HPDE6-E6E7 (cell line): ENCODE measurements around the gene SNX3.
"Not testable (repeated sequence)": the region's sequence is repeated elsewhere in the genome, so short reads cannot be mapped to it uniquely, and the experiment has no call there.

Source experiments
- DNase-seq: peaks from one replicate; pipeline ENCODE4 v3.0.0; 2011; ENCODE audit warnings: missing footprints; ENCODE audit errors: extremely low spot score

The SNX3 gene

GRCh38 chr6:108260809-108261569 is at the start of gene SNX3:
Gene SNX3, minus strand, starts transcription at chr6:108261040. Its CDS starts 119 bp downstream, at chr6:108260921.
- DNase-seq = peak; percentile 96

DNA sequence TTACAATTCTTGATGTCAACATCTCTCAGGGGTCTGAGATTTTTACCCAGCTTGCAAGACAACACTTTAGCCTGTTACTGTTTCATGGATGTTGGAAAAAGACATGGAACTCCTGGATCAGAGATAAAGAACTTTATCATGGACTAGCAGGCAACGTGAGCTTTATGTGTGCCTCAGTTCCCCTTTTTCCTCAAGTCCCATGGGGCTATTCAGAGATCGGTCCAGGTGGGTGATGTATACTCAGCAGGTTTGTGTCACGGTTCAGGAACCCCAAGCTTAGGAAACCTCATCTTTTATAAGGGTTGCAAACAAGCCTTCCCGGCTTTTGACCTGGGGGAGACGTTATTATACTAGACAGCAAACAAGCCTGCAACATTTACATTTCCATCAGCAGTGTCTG is 49.0 kb upstream of the SNX3 start:
- DNase-seq = no peak

DNA sequence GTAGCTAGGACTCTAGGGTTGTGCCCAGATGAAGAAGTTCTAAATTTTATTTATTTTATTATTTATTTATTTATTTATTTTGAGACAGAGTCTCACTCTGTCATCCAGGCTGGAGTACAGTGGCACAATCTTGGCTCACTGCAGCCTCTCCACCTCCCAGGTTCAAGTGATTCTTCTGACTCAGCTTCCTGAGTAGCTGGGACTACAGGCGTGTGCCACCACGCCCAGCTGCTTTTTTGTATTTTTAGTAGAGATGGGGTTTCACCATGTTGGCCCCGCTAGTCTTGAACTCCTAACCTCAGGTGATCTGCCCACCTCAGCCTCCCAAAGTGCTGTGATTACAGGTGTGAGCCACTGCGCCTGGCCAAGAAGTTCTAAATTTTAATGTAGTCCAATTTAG is 47.8 kb upstream of the SNX3 start:
- DNase-seq = not testable (repeated sequence)

GRCh38 chr6:108304646-108305045 is 43.8 kb upstream of the SNX3 start:
- DNase-seq = no peak

DNA sequence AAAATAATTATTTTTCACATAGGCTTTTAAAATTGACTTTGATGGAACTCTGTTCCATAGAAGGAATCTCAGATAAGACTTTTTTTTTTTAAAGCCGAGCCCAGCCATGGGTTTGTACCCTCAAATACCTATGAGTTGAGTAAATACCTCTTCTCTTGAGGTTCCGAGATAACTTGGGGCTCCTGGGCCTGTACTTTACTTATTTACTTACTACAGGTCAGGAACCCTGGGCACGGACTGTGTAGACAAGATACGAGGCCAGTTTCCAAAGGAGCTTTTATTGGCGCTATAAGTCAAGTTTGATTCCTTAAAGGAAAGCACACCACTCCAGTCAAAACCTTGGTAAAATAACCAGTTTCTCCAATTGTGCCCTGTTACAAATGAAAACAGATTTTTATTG is 41.5 kb upstream of the SNX3 start:
- no peak for DNase-seq

DNA sequence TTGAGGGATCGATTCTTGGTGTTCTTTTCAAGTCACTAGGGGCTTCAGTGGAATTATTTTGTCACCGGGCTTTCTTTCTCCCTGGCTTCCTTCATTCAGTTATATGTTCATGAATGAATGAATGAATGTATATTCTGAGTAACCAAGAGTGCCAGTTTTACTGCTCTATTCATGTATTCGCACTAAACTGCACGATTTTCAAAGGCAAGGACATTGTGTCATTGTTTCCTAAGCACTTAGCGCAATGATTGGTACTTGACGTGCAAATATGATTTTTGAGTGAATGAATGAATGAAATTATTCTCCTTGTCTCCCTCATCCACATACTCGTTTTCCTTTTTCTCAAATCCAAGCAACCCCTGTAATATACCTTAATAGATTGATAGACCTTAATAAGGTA is 34.8 kb upstream of the SNX3 start:
- no peak for DNase-seq

DNA sequence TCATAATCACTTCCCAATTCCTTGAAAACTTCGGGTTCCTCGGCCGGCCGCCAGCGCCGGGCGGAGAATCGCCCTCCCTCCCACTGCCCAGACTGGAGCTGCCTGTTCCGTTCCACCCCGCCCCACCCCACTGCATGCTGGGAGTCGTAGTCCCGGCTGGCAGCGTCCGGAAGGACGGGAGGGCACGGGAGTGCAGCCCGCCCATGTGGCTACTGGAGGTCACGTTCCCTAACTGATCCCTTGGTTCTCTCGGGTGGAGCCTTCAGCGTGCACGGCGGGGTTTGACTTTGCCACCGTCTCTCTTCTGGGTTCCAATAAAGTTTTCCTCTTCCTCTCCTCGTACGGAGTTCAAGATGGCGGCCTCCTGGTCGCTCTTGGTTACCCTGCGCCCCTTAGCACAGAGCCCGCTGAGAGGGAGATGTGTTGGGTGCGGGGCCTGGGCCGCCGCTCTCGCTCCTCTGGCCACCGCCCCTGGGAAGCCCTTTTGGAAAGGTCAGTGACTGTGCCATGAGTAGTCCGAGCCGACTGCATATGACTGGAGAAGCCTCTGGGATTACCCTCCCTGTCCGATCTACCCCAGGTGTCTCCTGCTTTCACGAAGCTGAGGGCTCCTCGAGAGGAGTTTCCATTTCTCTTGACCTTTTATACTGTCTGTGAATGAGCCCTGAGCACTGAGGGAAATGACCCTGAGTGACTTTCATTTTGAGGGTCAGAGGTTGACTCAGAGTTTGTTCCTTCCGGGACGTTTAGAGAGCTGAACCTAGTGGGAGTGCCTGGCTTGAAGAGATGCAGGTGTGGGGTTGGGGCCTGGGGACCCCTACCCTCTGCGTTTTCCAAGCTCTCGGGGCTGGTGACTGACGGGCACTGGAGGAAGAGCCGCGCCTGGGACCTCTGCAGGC is 34.1 kb upstream of the SNX3 start, which contains the start of gene AFG1L:
TSS of gene AFG1L (plus strand) at position 328 of the 899 bp plus-strand sequence. CDS start at position 354, 26 bp downstream.
- DNase-seq = peak; percentile 88

- DNase-seq = no peak
Observed at GRCh38 chr6:108294297-108294726, 33.5 kb upstream of the SNX3 start.

- no peak for DNase-seq
Observed at GRCh38 chr6:108293527-108294296, 32.9 kb upstream of the SNX3 start.

DNA sequence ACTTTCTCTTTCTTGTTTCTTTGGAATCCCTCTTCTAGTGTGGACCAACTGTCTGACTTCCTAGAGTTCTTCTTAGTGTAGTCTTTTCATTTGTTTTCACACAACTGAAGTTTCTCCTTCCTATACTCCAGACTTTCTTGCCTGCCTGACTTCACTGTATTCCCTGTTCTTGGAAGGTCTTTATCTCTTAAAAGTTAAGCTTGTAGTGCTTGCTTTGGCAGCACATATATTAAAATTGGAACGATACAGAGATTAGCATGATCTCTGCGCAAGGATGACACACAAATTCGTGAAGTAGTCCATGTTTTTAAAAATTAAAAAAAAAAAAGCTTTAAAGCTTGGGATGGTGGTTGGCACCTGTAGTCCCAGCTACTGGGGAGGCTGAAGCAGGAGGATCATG is 31.7 kb upstream of the SNX3 start:
- not testable (repeated sequence) for DNase-seq

- DNase-seq = no peak
Observed at GRCh38 chr6:108291091-108291490, 30.3 kb upstream of the SNX3 start.

GRCh38 chr6:108288742-108289141 is 27.9 kb upstream of the SNX3 start:
- no peak for DNase-seq

DNA sequence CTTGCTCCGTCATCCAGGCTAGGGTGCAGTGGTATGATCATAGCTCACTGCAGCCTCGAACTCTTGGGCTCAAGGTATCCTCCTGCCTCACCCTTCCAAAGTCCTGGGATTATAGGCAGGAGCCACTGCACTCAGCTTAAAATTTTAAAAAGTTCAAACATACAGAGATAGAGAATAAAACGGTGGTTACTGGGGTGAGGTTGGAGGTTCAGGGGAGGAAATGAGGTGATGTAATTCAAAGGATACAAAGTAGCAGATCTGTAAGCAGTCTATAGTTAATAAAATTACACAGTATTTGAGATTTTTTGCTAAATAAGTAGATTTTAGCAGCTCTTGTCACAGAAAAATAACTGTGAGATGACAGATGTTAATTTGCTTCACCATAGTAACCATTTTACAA is 26.5 kb upstream of the SNX3 start:
- no peak for DNase-seq

DNA sequence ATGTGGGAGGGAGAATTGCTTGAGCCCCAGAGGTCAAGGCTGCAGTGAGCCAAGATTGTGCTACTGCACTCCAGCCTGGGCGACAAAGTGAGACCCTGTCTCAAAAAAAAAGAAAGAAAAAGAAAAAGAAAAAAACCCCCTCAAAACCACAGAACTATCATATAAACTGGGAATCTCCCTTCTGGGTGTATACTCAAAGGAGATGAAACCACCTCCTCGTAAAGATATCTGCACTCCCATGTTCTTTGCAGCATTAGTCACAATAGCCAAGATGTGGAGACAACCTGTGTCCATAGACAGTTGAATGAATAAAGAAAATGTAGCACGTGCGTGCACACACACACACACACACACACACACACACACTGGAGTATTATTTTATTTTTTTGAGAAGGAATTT is 25.5 kb upstream of the SNX3 start:
- no peak for DNase-seq

GRCh38 chr6:108285381-108285780 is 24.5 kb upstream of the SNX3 start:
- DNase-seq = no peak

GRCh38 chr6:108277831-108278230 is 17.0 kb upstream of the SNX3 start:
- no peak for DNase-seq

GRCh38 chr6:108277295-108277694 is 16.5 kb upstream of the SNX3 start:
- DNase-seq = no peak

DNA sequence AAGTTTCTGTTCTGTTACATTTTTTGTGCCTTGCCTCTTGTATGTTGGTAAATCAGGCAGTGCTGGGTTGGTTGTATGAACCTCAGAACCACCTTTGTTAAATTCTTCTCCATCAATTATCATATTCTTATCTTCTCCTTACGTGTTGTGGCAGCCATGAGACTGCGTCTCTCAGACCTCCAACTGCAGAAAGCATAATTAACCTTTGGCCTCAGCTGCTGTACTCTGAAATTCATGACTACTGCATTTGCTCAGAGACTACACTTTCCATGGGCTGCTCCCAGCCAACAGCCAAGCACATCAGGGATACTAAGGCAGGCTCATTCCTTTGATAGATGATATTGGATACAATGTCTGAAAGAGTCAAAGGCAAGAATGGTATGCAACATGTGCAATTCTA is 15.1 kb upstream of the SNX3 start:
- DNase-seq = no peak

DNA sequence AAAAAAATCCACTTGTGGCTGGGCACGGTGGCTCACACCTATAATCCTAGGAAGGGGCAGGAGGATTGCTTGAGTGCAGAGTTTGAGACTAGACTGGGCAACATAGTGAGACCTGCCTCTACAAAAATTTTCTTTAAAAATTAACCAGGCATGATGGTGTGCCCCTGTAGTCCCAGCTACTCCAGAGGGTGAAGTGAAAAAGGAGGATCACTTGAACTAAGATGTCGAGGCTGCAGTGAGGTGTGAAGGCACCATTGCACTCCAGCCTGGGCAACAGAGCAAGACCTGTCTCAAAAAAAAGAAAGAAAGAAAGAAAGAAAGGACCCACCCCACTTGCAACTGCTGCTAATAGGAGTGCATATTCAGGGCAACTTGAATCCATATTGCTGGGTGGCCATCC is 13.7 kb upstream of the SNX3 start:
- DNase-seq = no peak

DNA sequence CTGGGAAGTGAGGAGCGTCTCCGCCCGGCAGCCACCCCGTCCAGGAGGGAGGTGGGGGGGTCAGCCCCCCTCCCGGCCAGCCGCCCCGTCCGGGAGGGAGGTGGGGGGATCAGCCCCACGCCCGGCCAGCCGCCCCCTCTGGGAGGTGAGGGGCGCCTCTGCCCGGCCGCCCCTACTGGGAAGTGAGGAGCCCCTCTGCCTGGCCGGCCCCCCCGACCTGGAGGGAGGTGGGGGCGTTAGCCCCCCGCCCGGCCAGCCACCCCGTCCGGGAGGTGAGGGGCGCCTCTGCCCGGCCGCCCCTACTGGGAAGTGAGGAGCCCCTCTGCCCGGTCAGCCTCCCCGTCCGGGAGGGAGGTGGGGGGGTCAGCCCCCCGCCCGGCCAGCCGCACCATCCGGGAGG is 9.1 kb upstream of the SNX3 start:
- not testable (repeated sequence) for DNase-seq

DNA sequence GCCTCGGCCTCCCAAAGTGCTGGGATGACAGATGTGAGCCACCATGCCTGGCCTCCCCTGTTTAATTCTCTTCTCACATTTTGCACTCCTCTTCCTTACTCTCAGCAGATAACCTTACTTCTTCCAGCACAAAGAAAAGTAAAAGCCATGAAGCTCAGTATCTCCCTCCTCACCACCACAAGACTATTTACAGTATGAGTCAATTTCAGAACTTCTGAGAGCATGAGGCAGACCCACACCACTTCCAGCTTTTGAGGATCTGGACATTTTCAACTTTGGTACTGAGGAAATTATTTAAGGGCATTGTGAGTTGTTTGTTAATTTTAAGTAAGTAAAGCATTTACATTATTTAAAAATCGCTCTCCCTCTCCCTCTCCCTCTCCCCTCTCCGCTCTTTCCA is 8.0 kb upstream of the SNX3 start:
- DNase-seq = no peak

GRCh38 chr6:108263371-108263770 is 2.5 kb upstream of the SNX3 start:
- no peak for DNase-seq
